HG03571 (cell line): Measurements from ENCODE around the gene TOX2.

Source experiments
- ATAC-seq: cut with Tn5 transposase; IDR thresholded peaks from one replicate; pipeline ENCODE4 v1.9.1; 2021; ENCODE audit not compliant: unreplicated experiment

TOX2 gene

DNA sequence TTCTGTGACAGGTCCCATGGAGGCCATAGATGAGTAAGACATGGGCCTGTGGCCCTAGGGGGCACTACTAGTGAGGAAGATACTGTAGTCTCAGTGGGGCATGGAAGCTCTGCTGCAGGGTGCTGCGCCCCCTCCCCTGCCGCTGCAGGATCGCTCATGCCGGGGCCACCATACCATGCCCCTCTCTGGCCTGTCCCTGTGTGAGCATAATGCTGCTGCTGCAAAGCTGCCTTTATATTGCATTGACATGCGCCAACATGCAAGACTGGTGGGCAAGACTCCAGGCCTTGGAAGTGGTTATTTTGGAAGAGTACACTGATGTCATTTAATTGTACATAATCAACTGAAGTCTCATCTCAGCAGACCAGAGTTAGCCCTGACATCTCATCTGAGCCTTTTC lies 60.0 kb downstream of the TOX2 start:
- no peak for ATAC-seq

DNA sequence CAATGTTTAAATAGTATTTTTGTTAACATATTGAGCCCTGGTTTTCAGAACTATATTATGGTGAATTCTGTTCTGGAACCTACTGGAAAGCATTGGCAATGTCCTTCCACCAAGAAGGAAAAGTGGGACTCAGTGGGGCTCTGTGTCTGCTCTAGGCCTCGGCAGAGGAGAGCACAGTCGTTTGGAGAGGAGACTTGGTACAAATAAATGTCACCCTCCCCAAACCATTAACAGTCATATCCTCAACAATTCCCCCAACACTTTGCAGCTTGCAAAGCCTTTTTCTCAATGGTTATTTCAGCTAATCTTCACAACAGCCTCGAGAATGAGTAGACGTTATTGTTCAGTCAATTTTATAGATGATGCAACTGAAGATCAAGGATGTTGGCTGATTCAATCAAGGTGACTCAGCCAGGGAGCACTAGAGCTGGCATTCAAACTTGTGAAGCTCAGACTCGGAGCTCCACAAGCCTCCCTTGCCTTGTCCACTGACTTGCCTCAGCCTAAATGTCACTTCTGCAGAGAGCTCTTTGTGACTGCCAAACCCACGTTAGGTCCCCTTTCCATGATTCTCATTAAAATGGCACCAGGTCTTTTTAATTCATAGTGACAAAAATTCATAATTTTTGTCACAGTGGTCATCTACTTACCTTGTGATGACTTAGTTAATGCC lies 60.6 kb downstream of the TOX2 start:
- ATAC-seq: no peak

DNA sequence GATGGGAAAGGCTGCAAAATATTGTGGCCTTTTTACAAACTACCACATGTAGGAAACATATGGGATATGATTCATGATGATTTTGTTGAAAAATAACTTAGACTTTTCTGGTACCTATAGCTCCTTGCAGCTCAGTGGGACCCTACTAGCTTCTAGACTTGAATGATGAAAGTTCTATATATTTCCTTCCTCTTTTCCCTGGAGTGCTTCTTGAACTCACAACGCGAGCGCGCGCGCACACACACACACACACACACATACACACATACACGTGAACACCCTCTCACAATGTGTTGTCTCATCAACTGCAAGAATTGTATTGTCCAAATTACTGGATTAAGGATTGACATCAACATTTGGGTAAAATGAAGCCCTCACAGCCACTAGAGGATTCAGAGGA lies 61.9 kb downstream of the TOX2 start:
- ATAC-seq: no peak

- no peak for ATAC-seq
Measured at GRCh38 chr20:43977252-43977651, 62.6 kb downstream of the TOX2 start.

GRCh38 chr20:43977962-43978361 lies 63.3 kb downstream of the TOX2 start:
- no peak for ATAC-seq

- no peak for ATAC-seq
Measured at GRCh38 chr20:43979576-43980105, 65.0 kb downstream of the TOX2 start.

GRCh38 chr20:43981540-43981939 lies 66.9 kb downstream of the TOX2 start:
- no peak for ATAC-seq

- ATAC-seq: no peak
Measured at GRCh38 chr20:43982016-43982415, 67.4 kb downstream of the TOX2 start.

- no peak for ATAC-seq
Measured at GRCh38 chr20:43982886-43983285, 68.2 kb downstream of the TOX2 start.

DNA sequence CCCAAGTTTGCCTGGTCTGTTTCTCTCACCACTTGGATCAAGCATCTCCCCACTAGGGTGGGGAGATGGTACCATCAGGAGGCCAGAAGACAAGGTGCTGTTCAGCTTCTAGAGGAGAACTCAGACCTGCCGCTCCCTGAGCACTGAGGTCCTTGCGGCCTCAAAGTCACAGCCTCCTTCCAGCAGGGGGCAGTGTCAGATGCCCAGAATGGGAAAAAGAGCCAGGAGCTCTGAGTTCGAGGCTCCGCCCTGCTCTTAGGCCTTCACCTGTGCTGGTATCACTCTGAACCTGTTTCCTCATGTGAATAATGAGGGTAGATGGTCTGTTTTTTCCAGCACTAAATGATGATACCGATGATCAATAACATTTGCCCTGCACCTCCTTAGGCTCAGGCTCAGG lies 68.7 kb downstream of the TOX2 start:
- ATAC-seq: no peak

- ATAC-seq: no peak
Measured at GRCh38 chr20:43983904-43984361, 69.3 kb downstream of the TOX2 start.

DNA sequence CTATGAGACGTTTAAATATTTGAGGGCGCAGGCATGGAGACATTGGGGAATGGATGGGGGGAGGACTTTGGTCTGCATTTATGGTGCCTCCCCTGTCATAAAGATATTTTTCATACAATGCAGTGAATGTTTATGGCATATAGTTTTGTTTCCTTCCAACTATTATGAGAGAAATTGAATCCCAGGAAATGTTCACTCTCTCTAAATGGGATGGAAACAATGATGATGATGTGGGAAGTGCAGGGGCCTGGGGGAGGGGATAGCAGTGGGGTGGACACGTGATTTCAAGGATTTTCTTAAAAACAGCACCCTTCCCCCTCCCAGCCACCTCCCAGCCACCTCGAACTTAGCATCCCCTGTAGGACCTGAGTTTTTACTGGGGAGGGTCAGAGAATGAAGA lies 69.9 kb downstream of the TOX2 start:
- ATAC-seq: no peak

DNA sequence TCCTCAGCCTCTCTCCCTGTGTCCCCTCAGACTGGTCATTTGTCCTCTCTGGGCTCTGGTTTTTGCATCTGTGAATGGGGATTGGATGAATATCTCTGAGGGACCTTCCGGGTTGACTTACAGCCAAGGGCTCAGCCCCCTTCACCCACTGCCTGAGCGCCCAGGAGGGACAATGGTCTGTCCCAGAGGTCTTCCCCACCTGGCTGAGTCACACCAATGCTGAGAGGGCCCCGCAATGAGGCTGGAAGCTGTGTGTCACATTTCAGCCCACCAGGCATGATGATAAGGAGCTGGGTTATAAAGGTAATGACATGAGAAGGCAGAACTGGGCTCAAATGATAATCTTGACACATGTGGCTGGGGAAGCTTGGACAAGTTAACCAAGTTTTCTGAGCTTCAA lies 70.5 kb downstream of the TOX2 start:
- no peak for ATAC-seq

GRCh38 chr20:43985608-43986316 lies 71.1 kb downstream of the TOX2 start:
- no peak for ATAC-seq

DNA sequence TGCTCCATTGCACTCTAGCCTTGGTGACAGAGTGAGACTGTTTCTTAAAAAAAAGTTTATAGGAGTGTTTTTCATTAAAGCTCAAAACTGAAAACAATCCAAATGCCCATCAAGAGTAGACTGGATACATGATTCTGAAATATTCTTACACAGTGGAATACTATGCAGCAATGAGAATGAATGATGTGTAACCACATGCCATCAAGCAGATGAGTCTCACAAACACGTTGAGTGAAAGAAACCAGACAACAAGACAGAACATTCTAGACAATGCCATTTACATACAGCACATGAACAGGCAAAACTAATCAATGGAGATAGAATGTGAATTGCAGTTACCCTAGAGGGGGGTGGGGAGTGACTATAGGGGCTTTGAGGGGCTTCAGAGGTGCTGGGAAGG lies 72.4 kb downstream of the TOX2 start:
- no peak for ATAC-seq

GRCh38 chr20:43987531-43987930 lies 72.9 kb downstream of the TOX2 start:
- no peak for ATAC-seq

GRCh38 chr20:43988451-43988850 lies 73.8 kb downstream of the TOX2 start:
- ATAC-seq: no peak

DNA sequence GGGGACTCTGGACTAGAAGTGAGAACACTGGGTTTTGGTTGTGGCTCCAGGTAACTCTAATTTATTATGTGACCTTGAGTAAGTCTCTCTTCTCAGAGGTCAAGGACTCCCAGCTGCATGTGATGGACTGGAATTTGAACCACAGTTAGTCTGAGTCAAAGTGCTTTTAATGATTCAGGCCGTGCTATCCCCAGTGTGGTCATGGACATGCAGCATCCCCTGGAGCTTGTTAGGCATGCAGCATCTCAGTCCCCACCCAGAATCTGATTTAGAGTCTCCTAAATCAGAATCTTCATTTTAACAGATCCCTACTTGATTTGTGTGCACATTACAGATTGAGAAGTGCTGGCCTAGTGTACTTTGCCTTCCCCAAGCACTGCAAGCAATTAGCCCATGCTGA lies 74.2 kb downstream of the TOX2 start:
- no peak for ATAC-seq

DNA sequence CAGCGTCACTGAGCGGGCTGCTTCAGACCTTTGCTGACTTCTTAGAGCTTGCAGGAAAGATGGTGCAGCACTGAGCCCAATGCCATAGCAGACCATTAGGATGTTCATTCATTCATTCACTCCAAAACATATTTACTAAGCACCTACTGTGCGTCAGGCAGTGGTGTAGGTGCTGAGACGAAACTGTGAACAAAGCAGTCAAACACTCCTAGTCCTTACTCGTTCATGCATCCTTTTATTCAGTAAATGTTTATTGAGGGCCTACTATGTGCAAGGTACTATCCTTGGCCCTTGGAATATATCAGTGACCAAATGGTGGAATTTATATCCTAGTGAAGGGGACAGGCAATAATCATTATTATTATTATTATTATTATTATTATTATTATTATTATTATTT lies 76.6 kb downstream of the TOX2 start:
- ATAC-seq: no peak

GRCh38 chr20:43991982-43992381 lies 77.3 kb downstream of the TOX2 start:
- ATAC-seq: no peak

- ATAC-seq: no peak
Measured at GRCh38 chr20:43992885-43993284, 78.2 kb downstream of the TOX2 start.

DNA sequence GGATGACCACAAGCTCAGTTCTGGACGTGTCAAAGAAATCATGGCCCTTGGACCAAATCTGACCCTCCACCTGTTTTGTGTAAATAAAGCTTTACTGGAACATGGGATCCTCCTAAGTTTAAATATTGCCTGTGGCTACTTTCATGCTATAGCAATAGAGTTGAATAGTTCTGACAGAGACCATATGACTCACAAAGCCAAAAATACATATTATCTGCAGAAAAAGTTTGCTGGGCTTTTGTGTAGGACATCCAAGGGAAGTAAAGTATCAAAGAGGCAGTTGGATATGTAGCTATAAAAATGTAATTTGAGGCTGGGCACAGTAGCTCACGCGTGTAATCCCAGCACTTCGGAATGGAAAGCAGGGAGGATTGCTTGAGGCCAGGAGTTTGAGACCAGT lies 78.9 kb downstream of the TOX2 start:
- ATAC-seq: no peak
